Lower lobe of right lung (tissue), 2 donors: Measurements from ENCODE around the gene THAP4. TPM values are rescaled to one million over a fixed set of nuclear protein-coding genes. Genes with fewer than 3 reads are reported as not detected.

Source experiments
- ATAC-seq, 2 donors: fragments of 200-7000 bp; cut with Tn5 transposase; one replicate each; pipeline ENCODE4 v1.9.1; 2020 to 2022; ENCODE audit warnings: mild to moderate bottlenecking in 2 of 2, moderate library complexity in 2 of 2
- DNase-seq: peaks from one replicate; pipeline ENCODE4 v3.0.0-alpha.2; 2020
- H3K27ac ChIP-seq: fragments of 200-600 bp; one replicate; pipeline ENCODE4 v1.8.0; 2022
- H3K27me3 ChIP-seq: fragments of 200-600 bp; one replicate; pipeline ENCODE4 v1.8.0; 2022; ENCODE audit warnings: low read depth
- H3K36me3 ChIP-seq: fragments of 200-600 bp; one replicate; pipeline ENCODE4 v1.8.0; 2022; ENCODE audit warnings: mild to moderate bottlenecking
- H3K4me1 ChIP-seq: fragments of 200-600 bp; one replicate; pipeline ENCODE4 v1.8.0; 2022
- H3K4me3 ChIP-seq: fragments of 200-600 bp; one replicate; pipeline ENCODE4 v1.8.0; 2022; ENCODE audit warnings: mild to moderate bottlenecking
- H3K9me3 ChIP-seq: fragments of 200-600 bp; one replicate; pipeline ENCODE4 v1.8.0; 2022
- CTCF ChIP-seq: fragments of 200-600 bp; IDR thresholded peaks from one replicate; pipeline ENCODE4 v1.8.0; 2022; ENCODE audit warnings: antibody characterized with exemption, mild to moderate bottlenecking
- intact Hi-C: fragments of 100-400 bp; cut with DNase I; formaldehyde crosslinking; loops from one replicate; pipeline ENCODE4 v1.11.0; 2022
- total RNA-seq: library from RNA; stranded (reverse); fragmentation: NEBNext Ultra II Directional; extraction: Animal tissue kit (Norgen Biotek cat#: 25700); gene quantifications from one replicate; pipeline ENCODE4 v1.2.1, GENCODE V29; 2021
- donor health status: DM: no; HTN: yes; CAD: no; lungs with severe emphysema.

THAP4 gene
- total RNA-seq, 1 donor from 2014 or later = 39.8 TPM

- H3K4me1 ChIP-seq = peaks cover 25% of the 10 kb centered on the region
- H3K9me3 ChIP-seq = no peaks in the 10 kb centered on the region
- ATAC-seq = no peak
- H3K36me3 ChIP-seq = peaks cover 53% of the 10 kb centered on the region
- no peak for TF ChIP-seq CTCF
- DNase-seq = no peak
- H3K4me3 ChIP-seq = no peak overlapping the region
- H3K27me3 ChIP-seq = no peaks in the 10 kb centered on the region
- intact Hi-C loops = no loop called here
- H3K27ac ChIP-seq = no peak overlapping the region
These were observed 3.4 kb downstream of the THAP4 start for GRCh38 chr2:241633561-241633960.

- TF ChIP-seq CTCF = no peak
- DNase-seq = no peak
- ATAC-seq = no peak
- H3K27me3 ChIP-seq = no peaks in the 10 kb centered on the region
- H3K4me1 ChIP-seq = peaks cover 19% of the 10 kb centered on the region
- no peak overlapping the region for H3K27ac ChIP-seq
- no peaks in the 10 kb centered on the region for H3K9me3 ChIP-seq
- no peak overlapping the region for H3K4me3 ChIP-seq
- intact Hi-C loops = no loop called here
- H3K36me3 ChIP-seq = peaks cover 59% of the 10 kb centered on the region
These were observed 4.3 kb downstream of the THAP4 start for GRCh38 chr2:241632478-241633325.

GRCh38 chr2:241629762-241630435 lies 7.1 kb downstream of the THAP4 start:
- Histone ChIP-seq H3K4me3 (no peak overlapping the region), H3K9me3 (no peaks in the 10 kb centered on the region), H3K4me1 (peaks cover 6% of the 10 kb centered on the region), H3K27ac (no peak overlapping the region), H3K27me3 (no peaks in the 10 kb centered on the region), H3K36me3 (peaks cover 65% of the 10 kb centered on the region)
- DNase-seq (no peak), ATAC-seq (no peak)
- intact Hi-C loops = no loop called here
- no peak for TF ChIP-seq CTCF

- intact Hi-C loops = no loop called here
- peak in 1 of 2 donors; percentile 25 for ATAC-seq
- DNase-seq = no peak
- H3K4me3 ChIP-seq = no peak overlapping the region
- no peaks in the 10 kb centered on the region for H3K27me3 ChIP-seq
- no peaks in the 10 kb centered on the region for H3K9me3 ChIP-seq
- H3K4me1 ChIP-seq = no peaks in the 10 kb centered on the region
- H3K36me3 ChIP-seq = peaks cover 43% of the 10 kb centered on the region
- no peak for TF ChIP-seq CTCF
- no peak overlapping the region for H3K27ac ChIP-seq
These were observed 9.3 kb downstream of the THAP4 start for GRCh38 chr2:241627675-241628074.

GRCh38 chr2:241620419-241620769 lies 16.6 kb downstream of the THAP4 start:
- Histone ChIP-seq H3K36me3 (peaks cover 5% of the 10 kb centered on the region), H3K4me1 (peaks cover 12% of the 10 kb centered on the region), H3K27ac (no peak overlapping the region), H3K9me3 (no peaks in the 10 kb centered on the region), H3K4me3 (no peak overlapping the region), H3K27me3 (no peaks in the 10 kb centered on the region)
- no peak for ATAC-seq
- DNase-seq = no peak
- TF ChIP-seq CTCF = no peak
- intact Hi-C loops = no loop called here
